Hematopoietic multipotent progenitor cell treated with erythropoietin and hydrocortisone succinate and interleukin-3 and kit ligand, for 15 days (in vitro differentiated cells): ENCODE measurements around the gene ODF2.

ENCODE experiments used
- DNase-seq: peaks from one replicate; pipeline ENCODE4 v3.0.0-alpha.2; 2015; ENCODE audit warnings: low spot score

The ODF2 gene

GRCh38 chr9:128528445-128529160 is 72.8 kb downstream of the ODF2 start:
- DNase-seq = no peak

- DNase-seq = no peak
Observed at GRCh38 chr9:128529191-128529590, 73.4 kb downstream of the ODF2 start.

GRCh38 chr9:128532581-128532980 is 76.8 kb downstream of the ODF2 start:
- DNase-seq = no peak

GRCh38 chr9:128540634-128541360 is 85.0 kb downstream of the ODF2 start:
- DNase-seq = no peak

GRCh38 chr9:128546504-128546903 is 90.7 kb downstream of the ODF2 start:
- DNase-seq = no peak

GRCh38 chr9:128548876-128549275 is 93.1 kb downstream of the ODF2 start:
- no peak for DNase-seq

GRCh38 chr9:128550226-128550625 is 94.4 kb downstream of the ODF2 start:
- no peak for DNase-seq
